T-helper 22 cell (primary cell): ENCODE measurements around the gene DLGAP3.
"Not testable (repeated sequence)": the region's sequence is repeated elsewhere in the genome, so short reads cannot be mapped to it uniquely, and the experiment has no call there.

Experiments used
- DNase-seq: peaks from one replicate; pipeline ENCODE4 v3.0.0-alpha.2; 2020; ENCODE audit warnings: low read depth

Gene DLGAP3

GRCh38 chr1:34929497-34929852, at the start of gene DLGAP3:
DLGAP3 (minus strand) TSS chr1:34929650; CDS start chr1:34905383, 24,267 bp downstream.
- no peak for DNase-seq

- DNase-seq, result no peak
These were observed 49.5 kb upstream of the DLGAP3 start for GRCh38 chr1:34978921-34979320.

GRCh38 chr1:34977858-34978257, 48.4 kb upstream of the DLGAP3 start:
- no peak for DNase-seq

- no peak for DNase-seq
These were observed 47.7 kb upstream of the DLGAP3 start for GRCh38 chr1:34977210-34977471.

- DNase-seq, result no peak
These were observed 47.1 kb upstream of the DLGAP3 start for GRCh38 chr1:34976384-34977209.

- no peak for DNase-seq
These were observed 46.3 kb upstream of the DLGAP3 start for GRCh38 chr1:34975771-34976170.

GRCh38 chr1:34975338-34975737, 45.9 kb upstream of the DLGAP3 start:
- DNase-seq, result no peak

GRCh38 chr1:34974626-34975025, 45.2 kb upstream of the DLGAP3 start:
- DNase-seq, result no peak

- no peak for DNase-seq
These were observed 43.9 kb upstream of the DLGAP3 start for GRCh38 chr1:34973326-34973725.

- no peak for DNase-seq
These were observed 41.4 kb upstream of the DLGAP3 start for GRCh38 chr1:34970829-34971228.

- no peak for DNase-seq
These were observed 40.8 kb upstream of the DLGAP3 start for GRCh38 chr1:34970220-34970735.

GRCh38 chr1:34968297-34968696, 38.8 kb upstream of the DLGAP3 start:
- not testable (repeated sequence) for DNase-seq

- DNase-seq, result not testable (repeated sequence)
These were observed 38.2 kb upstream of the DLGAP3 start for GRCh38 chr1:34967672-34968071.

- DNase-seq, result no peak
These were observed 36.1 kb upstream of the DLGAP3 start for GRCh38 chr1:34965597-34965996.

- DNase-seq, result no peak
These were observed 21.0 kb upstream of the DLGAP3 start for GRCh38 chr1:34950428-34950827.

- DNase-seq, result not testable (repeated sequence)
These were observed 19.3 kb upstream of the DLGAP3 start for GRCh38 chr1:34948739-34949138.

GRCh38 chr1:34947641-34948314, 18.3 kb upstream of the DLGAP3 start:
- DNase-seq, result not testable (repeated sequence)

- no peak for DNase-seq
These were observed 16.8 kb upstream of the DLGAP3 start for GRCh38 chr1:34946211-34946610.

GRCh38 chr1:34941798-34942197, 12.3 kb upstream of the DLGAP3 start:
- not testable (repeated sequence) for DNase-seq

GRCh38 chr1:34930702-34931071, 1.2 kb upstream of the DLGAP3 start:
- no peak for DNase-seq

- no peak for DNase-seq
These were observed 627 bp upstream of the DLGAP3 start for GRCh38 chr1:34929853-34930701.

GRCh38 chr1:34928699-34929496, 552 bp downstream of the DLGAP3 start:
- no peak for DNase-seq
